Lung (tissue), 12 donors: ENCODE data around the gene RBKS. TPM values are rescaled to one million over a fixed set of nuclear protein-coding genes. Genes with fewer than 3 reads are reported as not detected.
A peak's percentile ranks its signal among the peaks of the same experiment; 100 is the strongest.

ENCODE experiments used
- ATAC-seq: fragments of 200-7000 bp; cut with Tn5 transposase; one replicate; pipeline ENCODE4 v1.9.1; 2020; ENCODE audit warnings: moderate number of reproducible peaks; ENCODE audit not compliant: insufficient read depth, low FRiP score
- DNase-seq, 3 donors: peaks; one replicate each; pipeline ENCODE4 v3.0.0-alpha.2; 2013 to 2017
- H3K27ac ChIP-seq, 2 donors: one replicate each; pipeline ENCODE4 v1.5.1; 2013; ENCODE audit warnings: mild to moderate bottlenecking in 2 of 2, moderate library complexity in 2 of 2, control low read depth in 1 of 2, inconsistent platforms in 1 of 2, low read depth in 1 of 2, low read length in 1 of 2
- H3K27me3 ChIP-seq, 3 donors: one replicate each; pipeline ENCODE4 v1.5.1; 2013; ENCODE audit warnings: low read length in 2 of 3; ENCODE audit not compliant: control insufficient read depth in 3 of 3, insufficient read depth in 3 of 3
- H3K36me3 ChIP-seq, 4 donors: one replicate each; pipeline ENCODE4 v1.5.1; 2013; ENCODE audit warnings: low read length in 4 of 4, mild to moderate bottlenecking in 1 of 4, moderate library complexity in 1 of 4; ENCODE audit not compliant: control insufficient read depth in 4 of 4, insufficient read depth in 4 of 4
- H3K4me1 ChIP-seq, 5 donors: one replicate each; pipeline ENCODE4 v1.5.1; 2013; ENCODE audit warnings: low read length in 5 of 5, mild to moderate bottlenecking in 2 of 5, moderate library complexity in 1 of 5; ENCODE audit not compliant: control insufficient read depth in 5 of 5, insufficient read depth in 5 of 5
- H3K4me3 ChIP-seq: one replicate; pipeline ENCODE4 v1.5.1; 2013; ENCODE audit warnings: mild to moderate bottlenecking, control low read depth, moderate library complexity
- H3K9ac ChIP-seq, 2 donors: one replicate each; pipeline ENCODE4 v1.5.1; 2013; ENCODE audit warnings: low read length in 2 of 2, control low read depth in 1 of 2; ENCODE audit not compliant: insufficient read depth in 1 of 2
- H3K9me3 ChIP-seq, 4 donors: one replicate each; pipeline ENCODE4 v1.5.1; 2013; ENCODE audit warnings: low read length in 3 of 4, mild to moderate bottlenecking in 1 of 4, moderate library complexity in 1 of 4; ENCODE audit not compliant: control insufficient read depth in 4 of 4, insufficient read depth in 3 of 4
- WGBS, 2 donors: extraction: QIAGEN DNeasy Blood & Tissue Kit; methylation state at CpG; one replicate each; pipeline ENCODE4 v1.1.7; 2013; 5-methylcytosine and 5-hydroxymethylcytosine counted together
- polyA plus RNA-seq, 2 donors: library from polyadenylated mRNA; stranded (reverse); fragments of 200-250 nt; gene quantifications; one replicate each; pipeline ENCODE4 v1.2.1, GENCODE V29; 2013
- total RNA-seq, 2 donors: library from RNA; depleted of rRNA in 1 of 2; stranded (reverse); fragments of >200 nt in 1 of 2; gene quantifications; one replicate each; pipeline ENCODE4 v1.2.1, GENCODE V29; 2014 to 2021
- TF ChIP-seq, protein P1 (sequence below): IDR thresholded peaks from 2 replicates; pipeline ENCODE4 v1.5.1; 2012; ENCODE audit warnings: mild to moderate bottlenecking; ENCODE audit errors: control extremely low read depth, extremely low read depth
- donor health status: control.
- donor health status: control.
- donor health status: Bipolar disorder and iron deficiency.
- donor health status: healthy.
- donor health status: DM: yes; HTN: yes; CAD: no.

Gene RBKS
- total and polyA plus RNA-seq, 4 donors = 3.9 to 5.1 (median 4.9) TPM

DNA sequence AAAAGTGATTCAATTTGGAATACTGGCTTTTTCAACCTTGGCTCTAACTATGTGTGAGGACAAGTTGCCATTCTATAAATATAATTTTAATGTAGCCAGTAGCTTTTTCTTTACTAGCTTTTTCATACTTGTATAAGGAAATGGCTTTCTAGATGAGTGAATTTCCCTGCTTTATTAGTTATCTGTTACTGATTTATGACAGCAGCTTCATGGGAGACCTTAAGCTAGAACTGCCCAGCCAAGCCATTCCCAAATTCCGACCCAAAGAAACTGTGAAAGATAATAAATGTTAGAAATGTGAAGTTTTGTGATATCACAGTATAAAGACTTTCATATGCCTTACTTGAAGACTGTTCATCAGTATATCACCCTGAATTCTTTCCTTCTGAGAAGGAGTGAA, 32.7 kb upstream of the RBKS start:
- WGBS, 2 donors = 89 to 90% methylated on average over 1 of the region's 1 CpG
- TF ChIP-seq, protein P1, sequence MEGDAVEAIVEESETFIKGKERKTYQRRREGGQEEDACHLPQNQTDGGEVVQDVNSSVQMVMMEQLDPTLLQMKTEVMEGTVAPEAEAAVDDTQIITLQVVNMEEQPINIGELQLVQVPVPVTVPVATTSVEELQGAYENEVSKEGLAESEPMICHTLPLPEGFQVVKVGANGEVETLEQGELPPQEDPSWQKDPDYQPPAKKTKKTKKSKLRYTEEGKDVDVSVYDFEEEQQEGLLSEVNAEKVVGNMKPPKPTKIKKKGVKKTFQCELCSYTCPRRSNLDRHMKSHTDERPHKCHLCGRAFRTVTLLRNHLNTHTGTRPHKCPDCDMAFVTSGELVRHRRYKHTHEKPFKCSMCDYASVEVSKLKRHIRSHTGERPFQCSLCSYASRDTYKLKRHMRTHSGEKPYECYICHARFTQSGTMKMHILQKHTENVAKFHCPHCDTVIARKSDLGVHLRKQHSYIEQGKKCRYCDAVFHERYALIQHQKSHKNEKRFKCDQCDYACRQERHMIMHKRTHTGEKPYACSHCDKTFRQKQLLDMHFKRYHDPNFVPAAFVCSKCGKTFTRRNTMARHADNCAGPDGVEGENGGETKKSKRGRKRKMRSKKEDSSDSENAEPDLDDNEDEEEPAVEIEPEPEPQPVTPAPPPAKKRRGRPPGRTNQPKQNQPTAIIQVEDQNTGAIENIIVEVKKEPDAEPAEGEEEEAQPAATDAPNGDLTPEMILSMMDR = no peak
- H3K27me3 ChIP-seq = no peaks in the 10 kb centered on the region
- ATAC-seq (no peak), DNase-seq (no peak)
- H3K36me3 ChIP-seq = peaks cover 0 to 3% (median 1%) of the 10 kb centered on the region in 4 donors
- H3K9ac ChIP-seq = no peak overlapping the region
- H3K9me3 ChIP-seq = no peaks in the 10 kb centered on the region
- H3K4me3 ChIP-seq = no peak overlapping the region
- H3K4me1 ChIP-seq = peaks cover 0 to 5% (median 0%) of the 10 kb centered on the region in 5 donors
- no peak overlapping the region for H3K27ac ChIP-seq

DNA sequence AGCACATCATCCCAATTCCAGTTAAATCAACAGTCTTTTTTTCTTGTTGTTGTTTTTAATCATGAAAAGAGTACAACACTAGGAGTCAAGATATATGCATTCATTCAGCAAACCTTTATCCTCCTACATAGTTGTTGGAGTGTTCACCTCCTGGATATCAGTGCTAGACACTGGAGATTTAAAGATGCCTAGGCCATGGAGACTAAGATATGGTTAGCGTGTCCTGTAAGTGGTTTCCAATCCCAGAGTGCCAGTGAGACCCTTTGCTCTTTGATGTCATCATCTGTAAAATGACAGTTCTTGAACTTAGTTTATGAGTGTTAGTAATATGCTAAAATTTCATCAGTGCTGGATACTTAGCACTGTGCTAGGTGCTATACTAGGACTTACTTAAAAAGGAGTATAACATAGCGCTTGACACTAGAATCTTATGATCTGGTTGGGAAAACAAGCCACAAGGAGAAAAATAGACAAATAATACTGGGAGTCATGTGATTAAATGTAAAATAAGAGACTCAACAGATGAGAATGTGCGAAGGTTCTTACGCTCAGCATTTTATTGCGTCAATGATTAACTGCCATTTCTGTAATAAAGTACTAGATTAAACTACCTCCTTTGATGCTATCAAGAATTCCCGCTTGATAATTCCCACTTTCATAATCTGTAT, 31.8 kb upstream of the RBKS start:
- no peaks in the 10 kb centered on the region for H3K27me3 ChIP-seq
- no peak overlapping the region for H3K9ac ChIP-seq
- ATAC-seq (no peak), DNase-seq (peak in 1 of 3 donors; percentile 23)
- H3K27ac ChIP-seq = no peak overlapping the region
- 78 to 90% methylated on average over 6 of the region's 6 CpGs for WGBS, 2 donors
- TF ChIP-seq, protein P1 = no peak
- H3K36me3 ChIP-seq = peaks cover 0 to 3% (median 1%) of the 10 kb centered on the region in 4 donors
- peaks cover 0 to 5% (median 0%) of the 10 kb centered on the region in 5 donors for H3K4me1 ChIP-seq
- H3K4me3 ChIP-seq = no peak overlapping the region
- H3K9me3 ChIP-seq = no peaks in the 10 kb centered on the region

DNA sequence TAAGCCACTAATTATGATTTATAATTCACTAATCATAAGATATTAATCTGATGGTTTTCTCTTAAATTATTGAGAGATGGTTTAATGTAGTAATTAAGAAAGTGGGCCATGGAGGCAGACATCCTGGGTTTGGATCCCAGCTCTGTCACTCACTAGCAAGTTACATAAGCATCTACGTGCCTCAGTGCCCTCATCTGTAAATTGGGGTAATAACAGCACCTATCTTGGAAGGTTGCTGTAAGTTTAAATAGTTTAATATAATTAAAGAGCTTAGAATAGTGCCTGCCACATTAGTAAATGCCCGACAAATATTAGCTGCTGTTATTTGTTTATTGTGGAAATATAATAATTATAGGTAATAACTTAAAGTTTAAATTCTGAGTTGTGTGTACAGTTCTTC, 31.2 kb upstream of the RBKS start:
- no peak for ATAC-seq
- no peak for DNase-seq
- TF ChIP-seq, protein P1 = no peak
- H3K9me3 ChIP-seq = no peaks in the 10 kb centered on the region
- no peaks in the 10 kb centered on the region for H3K27me3 ChIP-seq
- no peak overlapping the region for H3K9ac ChIP-seq
- H3K4me3 ChIP-seq = no peak overlapping the region
- H3K4me1 ChIP-seq = peaks cover 0 to 5% (median 3%) of the 10 kb centered on the region in 5 donors
- H3K36me3 ChIP-seq = peaks cover 0 to 3% (median 1%) of the 10 kb centered on the region in 4 donors
- WGBS, 2 donors = 98 to 99% methylated on average over 2 of the region's 2 CpGs
- no peak overlapping the region for H3K27ac ChIP-seq
